ENCODE measurements around the gene ATP13A3. TPM values are rescaled to one million over a fixed set of nuclear protein-coding genes. Genes with fewer than 3 reads are reported as not detected.

Gene ATP13A3
- total RNA-seq, 1 donor from 2014 or later = 57.7 TPM

DNA sequence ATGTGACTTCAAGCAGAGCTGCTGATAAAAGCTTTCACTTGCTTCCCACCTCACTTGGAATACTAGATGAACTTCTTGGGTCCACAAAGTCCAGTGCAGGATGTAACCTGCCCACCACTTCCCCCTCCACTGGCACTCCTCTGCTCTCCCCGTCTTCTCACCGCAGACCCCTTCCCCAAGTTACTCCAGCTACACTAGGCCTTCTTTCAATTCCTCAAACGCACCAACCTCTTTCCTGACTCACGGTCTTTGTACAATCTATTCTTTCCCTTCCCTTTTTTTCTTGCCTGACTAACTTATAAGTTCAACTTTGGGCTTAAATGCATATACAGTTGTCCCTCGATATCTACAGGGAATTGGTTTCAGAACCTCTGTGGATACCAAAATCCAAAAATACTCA lies 5.2 kb upstream of the ATP13A3 start:
- Histone ChIP-seq H3K4me3 (no peak overlapping the region), H3K4me1 (peaks cover 44% of the 10 kb centered on the region), H3K27me3 (no peaks in the 10 kb centered on the region), H3K36me3 (no peaks in the 10 kb centered on the region), H3K27ac (no peak overlapping the region), H3K9me3 (no peaks in the 10 kb centered on the region)
- intact Hi-C loops (cut with DNase I) = no loop called here
- no peak for DNase-seq (ENCODE audit: extremely low spot score in 2 of 2)
- TF ChIP-seq, protein P1, sequence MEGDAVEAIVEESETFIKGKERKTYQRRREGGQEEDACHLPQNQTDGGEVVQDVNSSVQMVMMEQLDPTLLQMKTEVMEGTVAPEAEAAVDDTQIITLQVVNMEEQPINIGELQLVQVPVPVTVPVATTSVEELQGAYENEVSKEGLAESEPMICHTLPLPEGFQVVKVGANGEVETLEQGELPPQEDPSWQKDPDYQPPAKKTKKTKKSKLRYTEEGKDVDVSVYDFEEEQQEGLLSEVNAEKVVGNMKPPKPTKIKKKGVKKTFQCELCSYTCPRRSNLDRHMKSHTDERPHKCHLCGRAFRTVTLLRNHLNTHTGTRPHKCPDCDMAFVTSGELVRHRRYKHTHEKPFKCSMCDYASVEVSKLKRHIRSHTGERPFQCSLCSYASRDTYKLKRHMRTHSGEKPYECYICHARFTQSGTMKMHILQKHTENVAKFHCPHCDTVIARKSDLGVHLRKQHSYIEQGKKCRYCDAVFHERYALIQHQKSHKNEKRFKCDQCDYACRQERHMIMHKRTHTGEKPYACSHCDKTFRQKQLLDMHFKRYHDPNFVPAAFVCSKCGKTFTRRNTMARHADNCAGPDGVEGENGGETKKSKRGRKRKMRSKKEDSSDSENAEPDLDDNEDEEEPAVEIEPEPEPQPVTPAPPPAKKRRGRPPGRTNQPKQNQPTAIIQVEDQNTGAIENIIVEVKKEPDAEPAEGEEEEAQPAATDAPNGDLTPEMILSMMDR (IDR thresholded peaks at IDR 0.05) = no peak
- no peak for TF ChIP-seq POLR2AphosphoS5 (IDR thresholded peaks at IDR 0.05; ENCODE audit: insufficient read depth in 1 of 2, low read depth in 1 of 2)
- TF ChIP-seq POLR2A (IDR thresholded peaks at IDR 0.05) = no peak

GRCh38 chr3:194489736-194490612 lies 3.2 kb upstream of the ATP13A3 start:
- H3K27ac ChIP-seq = peak overlapping the region; percentile 84
- peaks cover 44% of the 10 kb centered on the region for H3K4me1 ChIP-seq
- intact Hi-C loops (cut with DNase I) = loop anchor here (5.0 kb wide), 1 partner anchor 92 kb away; no protein-coding TSS in a partner anchor
- H3K9me3 ChIP-seq = no peaks in the 10 kb centered on the region
- no peaks in the 10 kb centered on the region for H3K36me3 ChIP-seq
- DNase-seq (ENCODE audit: extremely low spot score in 2 of 2) = no peak
- no peaks in the 10 kb centered on the region for H3K27me3 ChIP-seq
- no peak overlapping the region for H3K4me3 ChIP-seq
- no peak for TF ChIP-seq POLR2AphosphoS5 (IDR thresholded peaks at IDR 0.05; ENCODE audit: insufficient read depth in 1 of 2, low read depth in 1 of 2)
- TF ChIP-seq POLR2A (IDR thresholded peaks at IDR 0.05) = no peak
- TF ChIP-seq, protein P1 (IDR thresholded peaks at IDR 0.05) = no peak

GRCh38 chr3:194488055-194488742 lies 1.4 kb upstream of the ATP13A3 start:
- intact Hi-C loops (cut with DNase I) = loop anchor here (5.0 kb wide), 1 partner anchor 94 kb away; no protein-coding TSS in a partner anchor
- peaks cover 34% of the 10 kb centered on the region for H3K4me1 ChIP-seq
- H3K27ac ChIP-seq = peak overlapping the region; percentile 84
- TF ChIP-seq, protein P1 (IDR thresholded peaks at IDR 0.05) = no peak
- TF ChIP-seq POLR2A (IDR thresholded peaks at IDR 0.05) (no peak), POLR2AphosphoS5 (IDR thresholded peaks at IDR 0.05; ENCODE audit: insufficient read depth in 1 of 2, low read depth in 1 of 2) (no peak)
- no peaks in the 10 kb centered on the region for H3K36me3 ChIP-seq
- no peaks in the 10 kb centered on the region for H3K27me3 ChIP-seq
- peak overlapping the region in 1 of 2 donors; percentile 59 for H3K4me3 ChIP-seq
- DNase-seq (ENCODE audit: extremely low spot score in 2 of 2) = no peak
- H3K9me3 ChIP-seq = no peaks in the 10 kb centered on the region

DNA sequence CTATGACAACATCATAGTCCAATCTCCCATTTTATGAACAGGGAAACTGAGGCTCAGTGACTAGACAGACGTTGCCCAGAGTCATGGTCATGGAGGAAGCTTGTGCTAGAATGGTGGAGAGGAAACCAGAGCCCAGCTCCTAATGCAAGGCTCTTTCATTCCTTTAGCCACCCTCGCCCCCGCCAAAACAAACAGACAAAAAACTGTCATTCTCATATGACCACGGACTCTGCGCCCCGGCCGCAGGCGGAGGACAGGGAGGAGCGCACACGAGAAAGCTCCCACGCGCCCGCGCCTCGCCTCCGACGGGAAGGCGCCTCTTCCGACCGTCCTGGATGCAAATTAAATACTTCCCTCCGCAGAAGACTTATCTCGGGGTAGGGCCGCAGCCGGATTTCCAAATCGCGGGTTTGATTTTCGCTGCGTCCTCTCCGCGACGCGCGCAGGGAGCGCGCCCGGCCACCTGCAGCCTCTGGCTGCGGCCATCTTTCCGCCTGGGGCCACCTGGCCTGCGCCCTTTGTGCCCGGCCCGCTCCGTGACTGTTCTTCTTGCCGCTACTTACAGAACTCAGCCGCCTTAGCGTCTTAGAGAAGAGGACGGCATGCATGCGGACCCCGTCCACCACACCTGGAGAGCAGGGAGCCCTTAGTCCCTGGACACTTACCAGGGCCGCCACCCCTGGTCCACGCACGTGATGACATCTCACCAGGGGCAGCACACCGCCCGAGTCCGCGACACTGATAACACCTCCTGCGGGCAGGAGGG lies 670 bp upstream of the ATP13A3 start:
- Histone ChIP-seq H3K27me3 (no peaks in the 10 kb centered on the region), H3K27ac (peak overlapping the region; percentile 84), H3K36me3 (no peaks in the 10 kb centered on the region), H3K4me3 (peak overlapping the region; percentile 59 to 83), H3K4me1 (peaks cover 41% of the 10 kb centered on the region), H3K9me3 (no peaks in the 10 kb centered on the region)
- intact Hi-C loops (cut with DNase I) = loop anchor here (5.0 kb wide), 1 partner anchor 95 kb away; no protein-coding TSS in a partner anchor
- no peak for DNase-seq (ENCODE audit: extremely low spot score in 2 of 2)
- no peak for TF ChIP-seq POLR2A (IDR thresholded peaks at IDR 0.05)

Measured in vagina (tissue), 2 donors.